GM12872 (cell line): ENCODE data around the gene CLEC16A.

Experiments
- CTCF ChIP-seq: IDR thresholded peaks from 3 replicates; pipeline ENCODE4 v1.5.1; 2011; ENCODE audit warnings: low read depth, mild to moderate bottlenecking, low read length, moderate library complexity; ENCODE audit not compliant: insufficient read depth

Gene CLEC16A

GRCh38 chr16:11030990-11031510 is 86.7 kb downstream of the CLEC16A start:
- no peak for TF ChIP-seq CTCF

- no peak for TF ChIP-seq CTCF
Measured at GRCh38 chr16:11032000-11032921, 87.9 kb downstream of the CLEC16A start.

- no peak for TF ChIP-seq CTCF
Measured at GRCh38 chr16:11032922-11033291, 88.5 kb downstream of the CLEC16A start.

- no peak for TF ChIP-seq CTCF
Measured at GRCh38 chr16:11033629-11034420, 89.5 kb downstream of the CLEC16A start.

GRCh38 chr16:11034481-11034931 is 90.1 kb downstream of the CLEC16A start:
- TF ChIP-seq CTCF, result no peak

- no peak for TF ChIP-seq CTCF
Measured at GRCh38 chr16:11035096-11035495, 90.7 kb downstream of the CLEC16A start.

GRCh38 chr16:11036040-11036439 is 91.7 kb downstream of the CLEC16A start:
- TF ChIP-seq CTCF, result no peak
